OCI-LY7 (cell line): ENCODE results near the gene AOPEP.

ENCODE experiments used
- EZH2phosphoT487 ChIP-seq: fragments of 200-600 bp; sonication (generic); IDR thresholded peaks from 2 replicates; pipeline ENCODE4 v1.6.1; 2018; ENCODE audit warnings: low read depth, borderline replicate concordance, mild to moderate bottlenecking, mixed run types, antibody characterized with exemption, low read length, moderate library complexity, mixed read lengths
- TF ChIP-seq, protein P1 (sequence below): fragments of 200-600 bp; sonication (generic); conservative IDR thresholded peaks from 2 replicates; pipeline ENCODE4 v1.5.1; 2014; ENCODE audit warnings: mild to moderate bottlenecking, antibody characterized with exemption, low read length, moderate library complexity, mixed read lengths

GRCh38 chr9:94905606-94906005 lies 179.1 kb downstream of the AOPEP start:
- TF ChIP-seq, protein P1, sequence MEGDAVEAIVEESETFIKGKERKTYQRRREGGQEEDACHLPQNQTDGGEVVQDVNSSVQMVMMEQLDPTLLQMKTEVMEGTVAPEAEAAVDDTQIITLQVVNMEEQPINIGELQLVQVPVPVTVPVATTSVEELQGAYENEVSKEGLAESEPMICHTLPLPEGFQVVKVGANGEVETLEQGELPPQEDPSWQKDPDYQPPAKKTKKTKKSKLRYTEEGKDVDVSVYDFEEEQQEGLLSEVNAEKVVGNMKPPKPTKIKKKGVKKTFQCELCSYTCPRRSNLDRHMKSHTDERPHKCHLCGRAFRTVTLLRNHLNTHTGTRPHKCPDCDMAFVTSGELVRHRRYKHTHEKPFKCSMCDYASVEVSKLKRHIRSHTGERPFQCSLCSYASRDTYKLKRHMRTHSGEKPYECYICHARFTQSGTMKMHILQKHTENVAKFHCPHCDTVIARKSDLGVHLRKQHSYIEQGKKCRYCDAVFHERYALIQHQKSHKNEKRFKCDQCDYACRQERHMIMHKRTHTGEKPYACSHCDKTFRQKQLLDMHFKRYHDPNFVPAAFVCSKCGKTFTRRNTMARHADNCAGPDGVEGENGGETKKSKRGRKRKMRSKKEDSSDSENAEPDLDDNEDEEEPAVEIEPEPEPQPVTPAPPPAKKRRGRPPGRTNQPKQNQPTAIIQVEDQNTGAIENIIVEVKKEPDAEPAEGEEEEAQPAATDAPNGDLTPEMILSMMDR: no peak
- TF ChIP-seq EZH2phosphoT487: no peak
